Measurements from ENCODE around the gene MTF2. TPM values are rescaled to one million over a fixed set of nuclear protein-coding genes. Genes with fewer than 3 reads are reported as not detected.
"Not testable (repeated sequence)": the region's sequence is repeated elsewhere in the genome, so short reads cannot be mapped to it uniquely, and the experiment has no call there.

Gene MTF2
- total and polyA plus RNA-seq, 9 of the 15 experiments (the other 6 are each of a cell fraction or from before 2014, with no cell fraction given), result 29.3 to 124 (median 57.7) TPM

DNA sequence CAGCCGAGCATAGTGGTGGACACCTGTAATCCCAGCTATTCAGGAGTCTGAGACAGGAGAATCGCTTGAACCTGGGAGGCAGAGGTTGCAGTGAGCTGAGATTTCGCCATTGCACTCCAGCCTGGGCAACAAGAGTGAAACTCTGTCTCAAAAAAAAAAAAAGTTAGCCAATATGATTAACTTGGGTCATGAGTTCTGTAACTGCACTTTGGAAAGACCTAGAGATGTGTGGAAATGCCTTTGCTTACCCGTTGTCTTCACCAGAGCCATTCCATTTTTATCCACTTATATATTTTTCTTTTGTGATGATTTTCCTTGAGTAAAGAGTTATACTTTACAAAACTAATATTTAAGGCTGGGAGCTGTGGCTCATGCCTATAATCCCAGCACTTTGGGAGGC lies 48.9 kb upstream of the MTF2 start:
- CTCF ChIA-PET (ENCODE audit: low intra/inter-chr PET ratio); H3K9me3 ChIP-seq (replicated peaks; ENCODE audit: control insufficient read depth, insufficient read depth, low read depth, low read length); H3K9ac ChIP-seq (ENCODE audit: insufficient read depth in 1 of 2, low read depth in 2 of 2, low read length in 2 of 2); in situ Hi-C loops (cut with MboI); H3K36me3 ChIP-seq (ENCODE audit: control insufficient read depth, insufficient read depth, low read length); DNase-seq (ENCODE audit: extremely low read depth in 1 of 4, low spot score in 3 of 4); H3K4me3 ChIP-seq; BruUV-seq (replicated peaks); H4K20me1 ChIP-seq (replicated peaks; ENCODE audit: control insufficient read depth, insufficient read depth, low read length); H3K27ac ChIP-seq (ENCODE audit: extremely low read depth, low read depth, low read length); H2AFZ ChIP-seq (ENCODE audit: low read depth, low read length); H3K9me1 ChIP-seq (ENCODE audit: control insufficient read depth, insufficient read depth, low read length); H3K27me3 ChIP-seq (ENCODE audit: control insufficient read depth in 2 of 2, insufficient read depth in 2 of 2, low read length in 2 of 2); H3K79me2 ChIP-seq (ENCODE audit: control insufficient read depth, insufficient read depth, low read length); FAIRE-seq; H3K4me2 ChIP-seq (ENCODE audit: insufficient read depth, low read length); ATAC-seq; intact Hi-C loops (cut with micrococcal nuclease): not testable (repeated sequence)
- H3K4me1 ChIP-seq (replicated peaks in 1 of 2; ENCODE audit: control insufficient read depth in 2 of 2, insufficient read depth in 2 of 2, low read length in 2 of 2), result peaks cover 3 to 30% of the 10 kb centered on the region in 2 experiments
- 33% methylated on average over 4 of the region's 4 CpGs for WGBS (ENCODE audit: insufficient coverage, low coverage, missing lambda C conversion rate)
- POLR2A ChIA-PET, result interaction anchor here (0.7 to 1.1 kb wide), 2 partner anchors 12 to 74 kb away, joined by 3 to 4 read pairs; no protein-coding TSS in a partner anchor

DNA sequence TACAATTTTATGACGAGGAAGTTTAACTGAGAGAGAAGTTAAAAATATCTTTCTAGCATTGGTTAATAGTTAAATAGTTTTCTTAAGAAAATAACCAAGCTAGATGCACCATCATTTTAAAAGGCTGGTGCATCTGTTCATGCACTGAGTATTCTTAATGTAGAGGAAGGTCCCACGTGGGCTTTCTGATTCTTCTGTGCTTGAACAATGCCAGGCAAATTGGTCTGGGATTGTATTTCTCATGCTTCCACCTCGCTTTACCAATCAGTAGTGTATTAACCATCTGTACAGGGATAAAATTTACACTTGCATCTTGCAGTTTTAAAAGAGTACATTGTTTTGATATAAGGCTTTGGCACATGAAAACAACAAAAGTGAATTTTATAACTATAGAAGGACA lies 47.4 kb upstream of the MTF2 start:
- no TSS peak for BruUV-seq (replicated peaks)
- no peak for ATAC-seq
- Histone ChIP-seq H3K36me3 (ENCODE audit: control insufficient read depth, insufficient read depth, low read length) (no peaks in the 10 kb centered on the region), H3K27ac (ENCODE audit: extremely low read depth, low read depth, low read length) (no peak overlapping the region), H4K20me1 (replicated peaks; ENCODE audit: control insufficient read depth, insufficient read depth, low read length) (no peaks in the 10 kb centered on the region), H3K27me3 (ENCODE audit: control insufficient read depth in 2 of 2, insufficient read depth in 2 of 2, low read length in 2 of 2) (no peaks in the 10 kb centered on the region), H2AFZ (ENCODE audit: low read depth, low read length) (no peak overlapping the region), H3K9me1 (ENCODE audit: control insufficient read depth, insufficient read depth, low read length) (no peaks in the 10 kb centered on the region), H3K9me3 (replicated peaks; ENCODE audit: control insufficient read depth, insufficient read depth, low read depth, low read length) (no peaks in the 10 kb centered on the region), H3K79me2 (ENCODE audit: control insufficient read depth, insufficient read depth, low read length) (no peaks in the 10 kb centered on the region), H3K9ac (ENCODE audit: insufficient read depth in 1 of 2, low read depth in 2 of 2, low read length in 2 of 2) (no peak overlapping the region), H3K4me1 (replicated peaks in 1 of 2; ENCODE audit: control insufficient read depth in 2 of 2, insufficient read depth in 2 of 2, low read length in 2 of 2) (peaks cover 0 to 19% of the 10 kb centered on the region in 2 experiments), H3K4me3 (no peak overlapping the region), H3K4me2 (ENCODE audit: insufficient read depth, low read length) (no peak overlapping the region)
- FAIRE-seq, result no peak
- intact Hi-C loops (cut with micrococcal nuclease), result no loop called here
- 48% methylated on average over 3 of the region's 3 CpGs for WGBS (ENCODE audit: insufficient coverage, low coverage, missing lambda C conversion rate)
- in situ Hi-C loops (cut with MboI), result no loop called here
- DNase-seq (ENCODE audit: extremely low read depth in 1 of 4, low spot score in 3 of 4), result no peak
- POLR2A ChIA-PET, result interaction anchor here (1.2 kb wide), 1 partner anchor 11 kb away, joined by 4 read pairs; no protein-coding TSS in a partner anchor
- CTCF ChIA-PET (ENCODE audit: low intra/inter-chr PET ratio), result no interaction called here
- TF ChIP-seq MCM7 (IDR thresholded peaks at IDR 0.05) (no peak), ATF1 (CRISPR knock-in tag; IDR thresholded peaks at IDR 0.05) (no peak), ATF1 (tag; IDR thresholded peaks at IDR 0.05) (no peak), MXI1 (IDR thresholded peaks at IDR 0.05; ENCODE audit: low read depth, low read length) (no peak), SPI1 (IDR thresholded peaks at IDR 0.05; ENCODE audit: borderline replicate concordance, low read depth, low read length) (no peak), KDM2B (CRISPR knock-in tag; IDR thresholded peaks at IDR 0.05) (no peak), ZBED1 (IDR thresholded peaks at IDR 0.05) (no peak), POLR2G (IDR thresholded peaks at IDR 0.05; ENCODE audit: low read depth, low read length) (no peak), ZNF23 (CRISPR knock-in tag; IDR thresholded peaks at IDR 0.05) (no peak), MTA3 (IDR thresholded peaks at IDR 0.05; ENCODE audit: borderline replicate concordance) (no peak), ZNF316 (IDR thresholded peaks at IDR 0.05) (no peak)
- TF ChIP-seq, protein P1, sequence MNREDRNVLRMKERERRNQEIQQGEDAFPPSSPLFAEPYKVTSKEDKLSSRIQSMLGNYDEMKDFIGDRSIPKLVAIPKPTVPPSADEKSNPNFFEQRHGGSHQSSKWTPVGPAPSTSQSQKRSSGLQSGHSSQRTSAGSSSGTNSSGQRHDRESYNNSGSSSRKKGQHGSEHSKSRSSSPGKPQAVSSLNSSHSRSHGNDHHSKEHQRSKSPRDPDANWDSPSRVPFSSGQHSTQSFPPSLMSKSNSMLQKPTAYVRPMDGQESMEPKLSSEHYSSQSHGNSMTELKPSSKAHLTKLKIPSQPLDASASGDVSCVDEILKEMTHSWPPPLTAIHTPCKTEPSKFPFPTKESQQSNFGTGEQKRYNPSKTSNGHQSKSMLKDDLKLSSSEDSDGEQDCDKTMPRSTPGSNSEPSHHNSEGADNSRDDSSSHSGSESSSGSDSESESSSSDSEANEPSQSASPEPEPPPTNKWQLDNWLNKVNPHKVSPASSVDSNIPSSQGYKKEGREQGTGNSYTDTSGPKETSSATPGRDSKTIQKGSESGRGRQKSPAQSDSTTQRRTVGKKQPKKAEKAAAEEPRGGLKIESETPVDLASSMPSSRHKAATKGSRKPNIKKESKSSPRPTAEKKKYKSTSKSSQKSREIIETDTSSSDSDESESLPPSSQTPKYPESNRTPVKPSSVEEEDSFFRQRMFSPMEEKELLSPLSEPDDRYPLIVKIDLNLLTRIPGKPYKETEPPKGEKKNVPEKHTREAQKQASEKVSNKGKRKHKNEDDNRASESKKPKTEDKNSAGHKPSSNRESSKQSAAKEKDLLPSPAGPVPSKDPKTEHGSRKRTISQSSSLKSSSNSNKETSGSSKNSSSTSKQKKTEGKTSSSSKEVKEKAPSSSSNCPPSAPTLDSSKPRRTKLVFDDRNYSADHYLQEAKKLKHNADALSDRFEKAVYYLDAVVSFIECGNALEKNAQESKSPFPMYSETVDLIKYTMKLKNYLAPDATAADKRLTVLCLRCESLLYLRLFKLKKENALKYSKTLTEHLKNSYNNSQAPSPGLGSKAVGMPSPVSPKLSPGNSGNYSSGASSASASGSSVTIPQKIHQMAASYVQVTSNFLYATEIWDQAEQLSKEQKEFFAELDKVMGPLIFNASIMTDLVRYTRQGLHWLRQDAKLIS (CRISPR knock-in tag; IDR thresholded peaks at IDR 0.05), result no peak
- TF ChIP-seq, protein P2, sequence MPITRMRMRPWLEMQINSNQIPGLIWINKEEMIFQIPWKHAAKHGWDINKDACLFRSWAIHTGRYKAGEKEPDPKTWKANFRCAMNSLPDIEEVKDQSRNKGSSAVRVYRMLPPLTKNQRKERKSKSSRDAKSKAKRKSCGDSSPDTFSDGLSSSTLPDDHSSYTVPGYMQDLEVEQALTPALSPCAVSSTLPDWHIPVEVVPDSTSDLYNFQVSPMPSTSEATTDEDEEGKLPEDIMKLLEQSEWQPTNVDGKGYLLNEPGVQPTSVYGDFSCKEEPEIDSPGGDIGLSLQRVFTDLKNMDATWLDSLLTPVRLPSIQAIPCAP (CRISPR knock-in tag; IDR thresholded peaks at IDR 0.05; ENCODE audit: borderline replicate concordance), result no peak

All from K562 (cell line).